ENCODE data around the gene SEMA7A. TPM values are rescaled to one million over a fixed set of nuclear protein-coding genes. Genes with fewer than 3 reads are reported as not detected.

SEMA7A gene
- total RNA-seq, 1 experiment from 2014 or later: 38.1 TPM

- peak overlapping the region; percentile 77 for H3K27ac Mint-ChIP-seq (ENCODE audit: unreplicated experiment)
Observed at GRCh38 chr15:74396146-74396438, 37.7 kb downstream of the SEMA7A start.

GRCh38 chr15:74395319-74396145 is 38.2 kb downstream of the SEMA7A start:
- Histone ChIP-seq H3K27me3 (replicated peaks; ENCODE audit: control insufficient read depth, insufficient read depth, low read length) (no peaks in the 10 kb centered on the region), H3K4me1 (peaks cover 62% of the 10 kb centered on the region), H3K4me3 (ENCODE audit: low read depth, low read length) (no peak overlapping the region), H3K36me3 (ENCODE audit: control insufficient read depth, insufficient read depth, low read length) (no peaks in the 10 kb centered on the region), H3K9me3 (no peaks in the 10 kb centered on the region)
- no peak for DNase-seq
- H3K27me3 Mint-ChIP-seq (ENCODE audit: insufficient read depth, unreplicated experiment): no peaks in the 10 kb centered on the region
- ChIA-PET POLR2A (no interaction called here), CTCF (interaction anchor here (0.6 to 1.1 kb wide), 2 partner anchors 21 to 48 kb away, joined by 3 read pairs; no protein-coding TSS in a partner anchor)
- peak overlapping the region; percentile 77 for H3K27ac Mint-ChIP-seq (ENCODE audit: unreplicated experiment)
- no peaks in the 10 kb centered on the region for H3K9me3 Mint-ChIP-seq (ENCODE audit: unreplicated experiment)
- intact Hi-C loops (cut with micrococcal nuclease; ENCODE audit: unreplicated experiment): no loop called here
- BruUV-seq (replicated peaks): no TSS peak
- no peak overlapping the region for H3K4me3 Mint-ChIP-seq (ENCODE audit: unreplicated experiment)
- H3K4me1 Mint-ChIP-seq (ENCODE audit: low read depth, unreplicated experiment): peaks cover 73% of the 10 kb centered on the region
- H3K36me3 Mint-ChIP-seq (ENCODE audit: insufficient read depth, unreplicated experiment): peaks cover 1% of the 10 kb centered on the region
- TF ChIP-seq CTCF (IDR thresholded peaks at IDR 0.05; ENCODE audit: insufficient read depth in 1 of 2, low read depth in 1 of 2, low read length in 1 of 2, severe bottlenecking in 1 of 2, unreplicated experiment in 1 of 2): no peak

More at GRCh38 chr15:74396146-74396438, 37.7 kb downstream of the SEMA7A start:
- Histone ChIP-seq H3K9me3 (no peaks in the 10 kb centered on the region), H3K36me3 (ENCODE audit: control insufficient read depth, insufficient read depth, low read length) (no peaks in the 10 kb centered on the region), H3K27me3 (replicated peaks; ENCODE audit: control insufficient read depth, insufficient read depth, low read length) (no peaks in the 10 kb centered on the region), H3K4me1 (peaks cover 56% of the 10 kb centered on the region), H3K4me3 (ENCODE audit: low read depth, low read length) (no peak overlapping the region)
- intact Hi-C loops (cut with micrococcal nuclease; ENCODE audit: unreplicated experiment): no loop called here
- H3K4me3 Mint-ChIP-seq (ENCODE audit: unreplicated experiment): peak overlapping the region; percentile 6
- H3K4me1 Mint-ChIP-seq (ENCODE audit: low read depth, unreplicated experiment): peaks cover 71% of the 10 kb centered on the region
- no peaks in the 10 kb centered on the region for H3K27me3 Mint-ChIP-seq (ENCODE audit: insufficient read depth, unreplicated experiment)
- no TSS peak for BruUV-seq (replicated peaks)
- ChIA-PET CTCF (interaction anchor here (0.6 to 1.5 kb wide), 3 partner anchors 14 to 47 kb away, joined by 3 to 4 read pairs (median 3); no protein-coding TSS in a partner anchor), POLR2A (no interaction called here)
- DNase-seq: no peak
- H3K36me3 Mint-ChIP-seq (ENCODE audit: insufficient read depth, unreplicated experiment): no peaks in the 10 kb centered on the region
- H3K9me3 Mint-ChIP-seq (ENCODE audit: unreplicated experiment): no peaks in the 10 kb centered on the region
- TF ChIP-seq CTCF (IDR thresholded peaks at IDR 0.05; ENCODE audit: insufficient read depth in 1 of 2, low read depth in 1 of 2, low read length in 1 of 2, severe bottlenecking in 1 of 2, unreplicated experiment in 1 of 2): no peak

DNA sequence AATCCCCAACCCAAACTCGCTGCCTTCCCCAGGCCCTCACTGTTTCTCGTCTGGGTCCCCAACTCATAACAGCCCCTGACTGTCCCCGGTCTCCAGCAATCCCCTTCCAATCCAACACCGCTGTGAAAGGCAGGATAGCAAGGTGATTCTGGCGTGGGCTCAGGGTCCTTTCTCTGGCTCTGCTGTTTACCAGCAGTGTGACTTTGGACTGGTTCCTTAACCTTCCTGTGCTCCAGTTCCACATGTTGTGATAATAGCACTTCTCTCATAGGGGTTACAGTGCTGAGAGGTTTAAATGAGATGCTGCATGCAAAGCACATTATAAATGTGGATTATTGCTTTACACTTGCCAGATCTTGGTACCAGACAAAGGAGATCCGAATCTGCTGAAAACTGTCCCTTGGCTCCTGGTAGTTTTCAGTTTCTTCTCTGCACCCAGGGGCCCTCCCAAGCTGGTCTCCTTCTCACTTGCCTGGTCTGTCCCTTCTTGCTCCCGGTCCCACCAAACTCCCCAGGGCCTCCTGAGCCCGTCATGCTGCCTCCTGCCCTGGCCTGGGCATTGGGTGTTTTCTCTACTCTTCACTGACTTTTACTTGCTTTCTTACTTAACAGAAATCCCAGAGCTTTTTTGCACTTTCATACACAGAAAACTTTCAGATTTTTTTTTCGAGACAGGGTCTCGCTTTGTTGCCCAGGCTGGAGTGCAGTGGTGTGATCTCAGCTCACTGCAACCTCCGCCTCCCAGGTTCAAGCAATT is 39.5 kb downstream of the SEMA7A start:
- Histone ChIP-seq H3K36me3 (ENCODE audit: control insufficient read depth, insufficient read depth, low read length) (no peaks in the 10 kb centered on the region), H3K9me3 (no peaks in the 10 kb centered on the region), H3K4me1 (peaks cover 67% of the 10 kb centered on the region), H3K27me3 (replicated peaks; ENCODE audit: control insufficient read depth, insufficient read depth, low read length) (no peaks in the 10 kb centered on the region), H3K4me3 (ENCODE audit: low read depth, low read length) (no peak overlapping the region)
- Mint-ChIP-seq H3K4me1 (ENCODE audit: low read depth, unreplicated experiment) (peaks cover 78% of the 10 kb centered on the region), H3K9me3 (ENCODE audit: unreplicated experiment) (no peaks in the 10 kb centered on the region), H3K4me3 (ENCODE audit: unreplicated experiment) (no peak overlapping the region), H3K27ac (ENCODE audit: unreplicated experiment) (peak overlapping the region; percentile 77), H3K27me3 (ENCODE audit: insufficient read depth, unreplicated experiment) (no peaks in the 10 kb centered on the region), H3K36me3 (ENCODE audit: insufficient read depth, unreplicated experiment) (peaks cover 12% of the 10 kb centered on the region)
- TF ChIP-seq CTCF (IDR thresholded peaks at IDR 0.05; ENCODE audit: insufficient read depth in 1 of 2, low read depth in 1 of 2, low read length in 1 of 2, severe bottlenecking in 1 of 2, unreplicated experiment in 1 of 2): no peak
- intact Hi-C loops (cut with micrococcal nuclease; ENCODE audit: unreplicated experiment): no loop called here
- CTCF ChIA-PET: interaction anchor here (0.6 kb wide), 1 partner anchor 20 kb away, joined by 3 read pairs; no protein-coding TSS in a partner anchor
- BruUV-seq (replicated peaks): no TSS peak
- POLR2A ChIA-PET: no interaction called here
- DNase-seq: no peak

Data from Caco-2 (cell line).